Measurements from ENCODE around the gene SF3A1.

GRCh38 chr22:30336752-30337460 lies 19.8 kb downstream of the SF3A1 start:
- TF ChIP-seq CTCF (IDR thresholded peaks at IDR 0.05) (no peak), POLR2A (IDR thresholded peaks at IDR 0.05) (no peak)

All from testis (tissue), 2 donors.